Breast epithelium (tissue), 4 donors: Measurements from ENCODE around the gene CCT8. TPM values are rescaled to one million over a fixed set of nuclear protein-coding genes. Genes with fewer than 3 reads are reported as not detected.

Source experiments
- DNase-seq, 2 donors: peaks; one replicate each; pipeline ENCODE4 v3.0.0-alpha.2; 2019; ENCODE audit warnings: low spot score in 2 of 2
- H3K27ac ChIP-seq, 2 donors: fragments of 200-600 bp; sonication (generic) in 1 of 2; one replicate each; pipeline ENCODE4 v1.5.1; 2016 to 2019; ENCODE audit warnings: mild to moderate bottlenecking in 1 of 2
- H3K27me3 ChIP-seq, 2 donors: fragments of 200-600 bp; sonication (generic) in 1 of 2; one replicate each; pipeline versions ENCODE4 v1.5.1 to v1.6.0; 2017 to 2019; ENCODE audit warnings: control low read depth in 1 of 2, mild to moderate bottlenecking in 1 of 2
- H3K36me3 ChIP-seq: fragments of 200-600 bp; one replicate; pipeline ENCODE4 v1.5.1; 2019
- H3K4me1 ChIP-seq, 2 donors: fragments of 200-600 bp; sonication (generic); one replicate each; pipeline ENCODE4 v1.5.1; 2016 to 2019; ENCODE audit warnings: control low read depth in 1 of 2
- H3K4me3 ChIP-seq, 3 donors: fragments of 200-600 bp; sonication (generic); 1 replicate in 2 of 3; 2 replicates in 1 of 3; pipeline ENCODE4 v1.5.1; 2016 to 2019; ENCODE audit warnings: mild to moderate bottlenecking in 3 of 3, moderate library complexity in 2 of 3
- H3K9me3 ChIP-seq, 2 donors: fragments of 200-600 bp; sonication (generic) in 1 of 2; one replicate each; pipeline ENCODE4 v1.5.1; 2016 to 2019; ENCODE audit warnings: control low read depth in 1 of 2
- POLR2A ChIP-seq: fragments of 450-650 bp; IDR thresholded peaks from one replicate; pipeline ENCODE4 v1.6.1; 2016; ENCODE audit warnings: antibody characterized with exemption, mild to moderate bottlenecking, moderate library complexity
- POLR2AphosphoS5 ChIP-seq, 3 donors: sonication (generic); formaldehyde crosslinking; IDR thresholded peaks; one replicate each; pipeline ENCODE4 v1.6.1; 2017; ENCODE audit warnings: antibody characterized with exemption in 3 of 3
- intact Hi-C: fragments of 100-400 bp; cut with DNase I; formaldehyde crosslinking; loops from one replicate; pipeline ENCODE4 v1.15.1; 2023; ENCODE audit warnings: low total_unique reads
- total RNA-seq, 3 donors: library from RNA; depleted of rRNA; stranded (reverse); fragments of >200 nt; gene quantifications; one replicate each; pipeline ENCODE4 v1.1.0, GENCODE V29; 2016
- TF ChIP-seq, protein P1 (sequence below), 3 donors: fragments of 450-650 bp; IDR thresholded peaks; one replicate each; pipeline ENCODE4 v1.5.1; 2016 to 2017; ENCODE audit warnings: antibody characterized with exemption in 3 of 3, mild to moderate bottlenecking in 3 of 3, moderate library complexity in 3 of 3

The CCT8 gene
- 100 to 1,000 TPM; 104 to 155 (median 121) TPM for total RNA-seq

- intact Hi-C loops: no loop called here
- Histone ChIP-seq H3K36me3 (no peaks in the 10 kb centered on the region), H3K4me1 (peaks cover 0 to 11% of the 10 kb centered on the region in 2 donors), H3K27me3 (no peaks in the 10 kb centered on the region), H3K4me3 (peak within 1 kb of the TSS; percentile 78 to 97 (median 96)), H3K9me3 (no peaks in the 10 kb centered on the region), H3K27ac (peak within 1 kb of the TSS; percentile 91 to 95)
- TF ChIP-seq POLR2AphosphoS5 (IDR thresholded peaks at IDR 0.05) (peak; percentile 86 to 92 (median 92)), POLR2A (peak; percentile 65)
- TF ChIP-seq, protein P1, sequence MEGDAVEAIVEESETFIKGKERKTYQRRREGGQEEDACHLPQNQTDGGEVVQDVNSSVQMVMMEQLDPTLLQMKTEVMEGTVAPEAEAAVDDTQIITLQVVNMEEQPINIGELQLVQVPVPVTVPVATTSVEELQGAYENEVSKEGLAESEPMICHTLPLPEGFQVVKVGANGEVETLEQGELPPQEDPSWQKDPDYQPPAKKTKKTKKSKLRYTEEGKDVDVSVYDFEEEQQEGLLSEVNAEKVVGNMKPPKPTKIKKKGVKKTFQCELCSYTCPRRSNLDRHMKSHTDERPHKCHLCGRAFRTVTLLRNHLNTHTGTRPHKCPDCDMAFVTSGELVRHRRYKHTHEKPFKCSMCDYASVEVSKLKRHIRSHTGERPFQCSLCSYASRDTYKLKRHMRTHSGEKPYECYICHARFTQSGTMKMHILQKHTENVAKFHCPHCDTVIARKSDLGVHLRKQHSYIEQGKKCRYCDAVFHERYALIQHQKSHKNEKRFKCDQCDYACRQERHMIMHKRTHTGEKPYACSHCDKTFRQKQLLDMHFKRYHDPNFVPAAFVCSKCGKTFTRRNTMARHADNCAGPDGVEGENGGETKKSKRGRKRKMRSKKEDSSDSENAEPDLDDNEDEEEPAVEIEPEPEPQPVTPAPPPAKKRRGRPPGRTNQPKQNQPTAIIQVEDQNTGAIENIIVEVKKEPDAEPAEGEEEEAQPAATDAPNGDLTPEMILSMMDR (IDR thresholded peaks at IDR 0.05): no peak
- DNase-seq: peak; percentile 97 to 98
Observed at GRCh38 chr21:29073222-29074006, at the start of gene CCT8. TSS of gene CCT8 (minus strand) at chr21:29073648. CDS start at chr21:29073590, 58 bp downstream.

- intact Hi-C loops: no loop called here
- TF ChIP-seq, protein P1 (IDR thresholded peaks at IDR 0.05): no peak
- TF ChIP-seq POLR2AphosphoS5 (IDR thresholded peaks at IDR 0.05) (no peak), POLR2A (no peak)
Observed at GRCh38 chr21:29121759-29122158, 48.3 kb upstream of the CCT8 start.

DNA sequence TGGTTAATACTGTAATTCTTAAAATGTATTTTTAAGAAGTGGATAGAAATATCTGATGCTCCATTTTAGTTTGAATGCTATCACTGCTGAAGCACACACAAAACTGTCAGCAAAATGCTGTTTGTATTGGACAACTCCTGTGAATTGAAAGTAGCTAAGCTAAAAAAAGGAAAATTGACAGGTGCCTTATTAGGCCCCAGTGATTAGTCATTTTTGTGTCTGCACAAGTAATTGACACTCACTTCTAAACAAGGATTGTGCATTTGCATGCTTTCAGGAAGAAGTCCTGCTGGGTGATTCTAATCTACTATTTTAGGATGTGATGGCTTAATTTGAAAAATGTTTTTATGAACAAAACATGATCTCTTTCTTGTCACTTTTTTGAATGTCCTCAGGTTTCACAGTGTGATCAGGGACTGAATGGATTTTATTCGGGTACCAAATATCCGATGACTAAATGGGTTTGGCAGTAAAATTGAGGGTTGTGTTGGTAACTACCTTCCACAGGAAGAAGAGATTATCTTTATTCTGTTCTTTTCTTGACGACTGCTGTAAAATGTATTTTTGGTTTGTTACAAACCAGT, 44.0 kb upstream of the CCT8 start:
- no peak for TF ChIP-seq POLR2AphosphoS5 (IDR thresholded peaks at IDR 0.05)
- TF ChIP-seq, protein P1 (IDR thresholded peaks at IDR 0.05): no peak
- no peak for TF ChIP-seq POLR2A
- H3K27ac ChIP-seq: no peak overlapping the region
- intact Hi-C loops: no loop called here
- DNase-seq: no peak
- no peaks in the 10 kb centered on the region for H3K9me3 ChIP-seq
- H3K4me1 ChIP-seq: no peaks in the 10 kb centered on the region
- H3K36me3 ChIP-seq: no peaks in the 10 kb centered on the region
- no peak overlapping the region for H3K4me3 ChIP-seq
- H3K27me3 ChIP-seq: no peaks in the 10 kb centered on the region

More at GRCh38 chr21:29121759-29122158, 48.3 kb upstream of the CCT8 start:
- H3K4me3 ChIP-seq: no peak overlapping the region
- no peaks in the 10 kb centered on the region for H3K27me3 ChIP-seq
- H3K36me3 ChIP-seq: no peaks in the 10 kb centered on the region
- no peaks in the 10 kb centered on the region for H3K9me3 ChIP-seq
- no peaks in the 10 kb centered on the region for H3K4me1 ChIP-seq
- DNase-seq: no peak
- no peak overlapping the region for H3K27ac ChIP-seq

- TF ChIP-seq, protein P1 (IDR thresholded peaks at IDR 0.05): no peak
- TF ChIP-seq POLR2A (no peak), POLR2AphosphoS5 (IDR thresholded peaks at IDR 0.05) (no peak)
Observed at GRCh38 chr21:29115899-29116298, 42.5 kb upstream of the CCT8 start.

More at GRCh38 chr21:29115899-29116298, 42.5 kb upstream of the CCT8 start:
- H3K36me3 ChIP-seq: no peaks in the 10 kb centered on the region
- H3K27me3 ChIP-seq: no peaks in the 10 kb centered on the region
- H3K4me3 ChIP-seq: no peak overlapping the region
- no peak for DNase-seq
- no peaks in the 10 kb centered on the region for H3K9me3 ChIP-seq
- intact Hi-C loops: no loop called here
- no peaks in the 10 kb centered on the region for H3K4me1 ChIP-seq
- H3K27ac ChIP-seq: no peak overlapping the region
